ENCODE results near the gene NRROS. TPM values are rescaled to one million over a fixed set of nuclear protein-coding genes. Genes with fewer than 3 reads are reported as not detected.

Gene NRROS
- total RNA-seq, 1 experiment from 2014 or later, result 1.5 TPM

DNA sequence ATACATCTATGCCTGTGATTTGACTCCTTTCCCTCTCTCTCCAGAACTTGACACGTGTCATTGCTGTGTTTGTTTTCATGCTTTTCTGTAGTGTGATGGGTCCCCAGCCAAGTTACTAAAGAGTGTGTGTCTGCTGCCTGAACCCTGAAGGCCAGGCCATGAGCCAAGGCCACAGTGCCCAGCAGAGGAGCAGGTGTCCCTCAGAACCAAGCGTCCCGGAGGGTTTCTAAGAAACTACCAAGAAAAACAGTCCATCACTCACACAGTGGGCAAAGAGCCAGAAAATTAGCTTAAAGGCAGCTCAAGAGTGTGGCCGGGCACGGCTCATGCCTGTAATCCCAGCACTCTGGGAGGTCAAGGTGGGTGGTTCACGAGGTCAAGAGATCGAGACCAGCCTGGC, 35.8 kb upstream of the NRROS start:
- Mint-ChIP-seq H3K9me3 (ENCODE audit: unreplicated experiment) (no peaks in the 10 kb centered on the region), H3K4me1 (ENCODE audit: low read depth, unreplicated experiment) (no peaks in the 10 kb centered on the region), H3K4me3 (ENCODE audit: unreplicated experiment) (no peak overlapping the region), H3K27me3 (ENCODE audit: insufficient read depth, unreplicated experiment) (no peaks in the 10 kb centered on the region), H3K27ac (ENCODE audit: unreplicated experiment) (no peak overlapping the region), H3K36me3 (ENCODE audit: insufficient read depth, unreplicated experiment) (no peaks in the 10 kb centered on the region)
- H3K4me3 ChIP-seq (ENCODE audit: low read depth, low read length), result no peak overlapping the region
- TF ChIP-seq, protein P1, sequence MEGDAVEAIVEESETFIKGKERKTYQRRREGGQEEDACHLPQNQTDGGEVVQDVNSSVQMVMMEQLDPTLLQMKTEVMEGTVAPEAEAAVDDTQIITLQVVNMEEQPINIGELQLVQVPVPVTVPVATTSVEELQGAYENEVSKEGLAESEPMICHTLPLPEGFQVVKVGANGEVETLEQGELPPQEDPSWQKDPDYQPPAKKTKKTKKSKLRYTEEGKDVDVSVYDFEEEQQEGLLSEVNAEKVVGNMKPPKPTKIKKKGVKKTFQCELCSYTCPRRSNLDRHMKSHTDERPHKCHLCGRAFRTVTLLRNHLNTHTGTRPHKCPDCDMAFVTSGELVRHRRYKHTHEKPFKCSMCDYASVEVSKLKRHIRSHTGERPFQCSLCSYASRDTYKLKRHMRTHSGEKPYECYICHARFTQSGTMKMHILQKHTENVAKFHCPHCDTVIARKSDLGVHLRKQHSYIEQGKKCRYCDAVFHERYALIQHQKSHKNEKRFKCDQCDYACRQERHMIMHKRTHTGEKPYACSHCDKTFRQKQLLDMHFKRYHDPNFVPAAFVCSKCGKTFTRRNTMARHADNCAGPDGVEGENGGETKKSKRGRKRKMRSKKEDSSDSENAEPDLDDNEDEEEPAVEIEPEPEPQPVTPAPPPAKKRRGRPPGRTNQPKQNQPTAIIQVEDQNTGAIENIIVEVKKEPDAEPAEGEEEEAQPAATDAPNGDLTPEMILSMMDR (IDR thresholded peaks at IDR 0.05; ENCODE audit: insufficient read depth in 1 of 2, low read depth in 1 of 2, low read length in 1 of 2, severe bottlenecking in 1 of 2, unreplicated experiment in 1 of 2), result no peak
- no peak for DNase-seq
- no peaks in the 10 kb centered on the region for H3K4me1 ChIP-seq
- no peaks in the 10 kb centered on the region for H3K27me3 ChIP-seq (replicated peaks; ENCODE audit: control insufficient read depth, insufficient read depth, low read length)
- CTCF ChIA-PET, result no interaction called here
- no peaks in the 10 kb centered on the region for H3K9me3 ChIP-seq
- H3K36me3 ChIP-seq (ENCODE audit: control insufficient read depth, insufficient read depth, low read length), result no peaks in the 10 kb centered on the region
- BruUV-seq (replicated peaks), result no TSS peak
- POLR2A ChIA-PET, result no interaction called here
- intact Hi-C loops (cut with micrococcal nuclease; ENCODE audit: unreplicated experiment), result no loop called here

DNA sequence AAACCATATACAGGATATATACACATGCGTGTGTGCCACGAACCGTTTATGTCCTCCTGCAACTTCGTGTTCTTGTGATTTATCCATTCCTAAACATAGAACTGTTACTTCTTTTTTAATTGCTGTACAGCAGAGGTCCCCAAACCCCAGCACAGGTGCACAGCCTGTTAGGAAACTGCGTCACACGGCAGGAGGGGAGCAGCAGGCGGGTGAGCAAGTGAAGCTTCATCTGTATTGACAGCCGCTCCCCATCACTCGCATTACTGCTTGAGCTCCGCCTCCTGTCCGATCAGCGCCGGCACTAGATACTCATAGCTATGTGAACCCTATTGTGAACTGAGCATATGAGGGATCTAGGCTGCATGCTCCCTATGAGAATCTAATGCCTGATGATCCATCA, 34.9 kb upstream of the NRROS start:
- H3K36me3 Mint-ChIP-seq (ENCODE audit: insufficient read depth, unreplicated experiment), result no peaks in the 10 kb centered on the region
- H3K9me3 Mint-ChIP-seq (ENCODE audit: unreplicated experiment), result no peaks in the 10 kb centered on the region
- no peak overlapping the region for H3K27ac Mint-ChIP-seq (ENCODE audit: unreplicated experiment)
- Histone ChIP-seq H3K9me3 (no peaks in the 10 kb centered on the region), H3K4me3 (ENCODE audit: low read depth, low read length) (no peak overlapping the region), H3K4me1 (peaks cover 2% of the 10 kb centered on the region; the same call in 1 of the 2 replicates), H3K27me3 (replicated peaks; ENCODE audit: control insufficient read depth, insufficient read depth, low read length) (no peaks in the 10 kb centered on the region), H3K36me3 (ENCODE audit: control insufficient read depth, insufficient read depth, low read length) (no peaks in the 10 kb centered on the region)
- H3K27me3 Mint-ChIP-seq (ENCODE audit: insufficient read depth, unreplicated experiment), result no peaks in the 10 kb centered on the region
- TF ChIP-seq, protein P1 (IDR thresholded peaks at IDR 0.05; ENCODE audit: insufficient read depth in 1 of 2, low read depth in 1 of 2, low read length in 1 of 2, severe bottlenecking in 1 of 2, unreplicated experiment in 1 of 2), result no peak
- POLR2A ChIA-PET, result no interaction called here
- no TSS peak for BruUV-seq (replicated peaks)
- intact Hi-C loops (cut with micrococcal nuclease; ENCODE audit: unreplicated experiment), result no loop called here
- peaks cover 2% of the 10 kb centered on the region for H3K4me1 Mint-ChIP-seq (ENCODE audit: low read depth, unreplicated experiment)
- CTCF ChIA-PET, result no interaction called here
- DNase-seq, result no peak
- H3K4me3 Mint-ChIP-seq (ENCODE audit: unreplicated experiment), result no peak overlapping the region

GRCh38 chr3:196608693-196609092, 30.8 kb upstream of the NRROS start:
- no peaks in the 10 kb centered on the region for H3K27me3 Mint-ChIP-seq (ENCODE audit: insufficient read depth, unreplicated experiment)

More at GRCh38 chr3:196608693-196609092, 30.8 kb upstream of the NRROS start:
- DNase-seq, result no peak
- H3K36me3 Mint-ChIP-seq (ENCODE audit: insufficient read depth, unreplicated experiment), result no peaks in the 10 kb centered on the region
- H3K4me3 Mint-ChIP-seq (ENCODE audit: unreplicated experiment), result no peak overlapping the region
- H3K4me1 Mint-ChIP-seq (ENCODE audit: low read depth, unreplicated experiment), result peaks cover 6% of the 10 kb centered on the region
- peak overlapping the region; percentile 37 for H3K27ac Mint-ChIP-seq (ENCODE audit: unreplicated experiment)
- peaks cover 17% of the 10 kb centered on the region for H3K4me1 ChIP-seq
- CTCF ChIA-PET, result interaction anchor here (1.0 to 1.5 kb wide), 3 partner anchors 10 to 333 kb away, joined by 4 to 11 read pairs (median 4); no protein-coding TSS in a partner anchor
- H3K9me3 ChIP-seq, result no peaks in the 10 kb centered on the region
- no peaks in the 10 kb centered on the region for H3K27me3 ChIP-seq (replicated peaks; ENCODE audit: control insufficient read depth, insufficient read depth, low read length)
- no TSS peak for BruUV-seq (replicated peaks)
- intact Hi-C loops (cut with micrococcal nuclease; ENCODE audit: unreplicated experiment), result loop anchor here (1.0 kb wide), 3 partner anchors 24 to 333 kb away; no protein-coding TSS in a partner anchor
- H3K36me3 ChIP-seq (ENCODE audit: control insufficient read depth, insufficient read depth, low read length), result no peaks in the 10 kb centered on the region
- POLR2A ChIA-PET, result no interaction called here
- TF ChIP-seq, protein P1 (IDR thresholded peaks at IDR 0.05; ENCODE audit: insufficient read depth in 1 of 2, low read depth in 1 of 2, low read length in 1 of 2, severe bottlenecking in 1 of 2, unreplicated experiment in 1 of 2), result no peak
- H3K4me3 ChIP-seq (ENCODE audit: low read depth, low read length), result no peak overlapping the region
- H3K9me3 Mint-ChIP-seq (ENCODE audit: unreplicated experiment), result no peaks in the 10 kb centered on the region

Measured in Caco-2 (cell line).